ENCODE measurements around the gene TTC7B. TPM values are rescaled to one million over a fixed set of nuclear protein-coding genes. Genes with fewer than 3 reads are reported as not detected.
A peak's percentile ranks its signal among the peaks of the same experiment; 100 is the strongest.

The TTC7B gene
- total and polyA plus RNA-seq, 9 donors, result 17.6 to 44.7 (median 38.0) TPM

GRCh38 chr14:90671382-90672234 lies 144.6 kb downstream of the TTC7B start:
- 77% methylated on average over 5 of the region's 10 CpGs for WGBS (ENCODE audit: insufficient coverage)

GRCh38 chr14:90669731-90670130 lies 146.5 kb downstream of the TTC7B start:
- Histone ChIP-seq H3K36me3 (ENCODE audit: control insufficient read depth, insufficient read depth, low read length) (peaks cover 22% of the 10 kb centered on the region), H3K9me3 (replicated peaks; ENCODE audit: control insufficient read depth, low read depth, low read length) (no peaks in the 10 kb centered on the region), H3K4me1 (ENCODE audit: control insufficient read depth, insufficient read depth, low read length) (peaks cover 15% of the 10 kb centered on the region), H3K4me3 (ENCODE audit: low read length) (no peak overlapping the region), H3K27ac (ENCODE audit: low read length) (no peak overlapping the region), H3K27me3 (ENCODE audit: control insufficient read depth, insufficient read depth, low read length) (no peaks in the 10 kb centered on the region)
- no peak for DNase-seq
- WGBS (ENCODE audit: insufficient coverage), result no CpG with 5 or more reads among the region's 1 CpG

More at GRCh38 chr14:90671382-90672234, 144.6 kb downstream of the TTC7B start:
- H3K9me3 ChIP-seq (replicated peaks; ENCODE audit: control insufficient read depth, low read depth, low read length), result no peaks in the 10 kb centered on the region
- no peaks in the 10 kb centered on the region for H3K27me3 ChIP-seq (ENCODE audit: control insufficient read depth, insufficient read depth, low read length)
- peaks cover 33% of the 10 kb centered on the region for H3K36me3 ChIP-seq (ENCODE audit: control insufficient read depth, insufficient read depth, low read length)
- peaks cover 20% of the 10 kb centered on the region for H3K4me1 ChIP-seq (ENCODE audit: control insufficient read depth, insufficient read depth, low read length)
- no peak overlapping the region for H3K4me3 ChIP-seq (ENCODE audit: low read length)
- peak; percentile 61 for DNase-seq
- no peak overlapping the region for H3K27ac ChIP-seq (ENCODE audit: low read length)

GRCh38 chr14:90666571-90666970 lies 149.7 kb downstream of the TTC7B start:
- Histone ChIP-seq H3K4me3 (ENCODE audit: low read length) (no peak overlapping the region), H3K27me3 (ENCODE audit: control insufficient read depth, insufficient read depth, low read length) (no peaks in the 10 kb centered on the region), H3K4me1 (ENCODE audit: control insufficient read depth, insufficient read depth, low read length) (peaks cover 13% of the 10 kb centered on the region), H3K9me3 (replicated peaks; ENCODE audit: control insufficient read depth, low read depth, low read length) (no peaks in the 10 kb centered on the region), H3K36me3 (ENCODE audit: control insufficient read depth, insufficient read depth, low read length) (peaks cover 18% of the 10 kb centered on the region), H3K27ac (ENCODE audit: low read length) (no peak overlapping the region)
- WGBS (ENCODE audit: insufficient coverage), result 29% methylated on average over 3 of the region's 3 CpGs
- DNase-seq, result peak; percentile 65

GRCh38 chr14:90665321-90666000 lies 150.8 kb downstream of the TTC7B start:
- Histone ChIP-seq H3K4me3 (ENCODE audit: low read length) (no peak overlapping the region), H3K4me1 (ENCODE audit: control insufficient read depth, insufficient read depth, low read length) (peaks cover 19% of the 10 kb centered on the region), H3K9me3 (replicated peaks; ENCODE audit: control insufficient read depth, low read depth, low read length) (no peaks in the 10 kb centered on the region), H3K27ac (ENCODE audit: low read length) (peak overlapping the region; percentile 50), H3K27me3 (ENCODE audit: control insufficient read depth, insufficient read depth, low read length) (no peaks in the 10 kb centered on the region), H3K36me3 (ENCODE audit: control insufficient read depth, insufficient read depth, low read length) (peaks cover 10% of the 10 kb centered on the region)
- 60% methylated on average over 3 of the region's 9 CpGs for WGBS (ENCODE audit: insufficient coverage)
- DNase-seq, result peak; percentile 71

GRCh38 chr14:90664911-90665310 lies 151.3 kb downstream of the TTC7B start:
- peaks cover 10% of the 10 kb centered on the region for H3K36me3 ChIP-seq (ENCODE audit: control insufficient read depth, insufficient read depth, low read length)
- H3K27me3 ChIP-seq (ENCODE audit: control insufficient read depth, insufficient read depth, low read length), result no peaks in the 10 kb centered on the region
- WGBS (ENCODE audit: insufficient coverage), result no CpG with 5 or more reads among the region's 1 CpG
- no peak for DNase-seq
- no peaks in the 10 kb centered on the region for H3K9me3 ChIP-seq (replicated peaks; ENCODE audit: control insufficient read depth, low read depth, low read length)
- no peak overlapping the region for H3K4me3 ChIP-seq (ENCODE audit: low read length)
- H3K27ac ChIP-seq (ENCODE audit: low read length), result peak overlapping the region; percentile 50
- peaks cover 19% of the 10 kb centered on the region for H3K4me1 ChIP-seq (ENCODE audit: control insufficient read depth, insufficient read depth, low read length)

DNA sequence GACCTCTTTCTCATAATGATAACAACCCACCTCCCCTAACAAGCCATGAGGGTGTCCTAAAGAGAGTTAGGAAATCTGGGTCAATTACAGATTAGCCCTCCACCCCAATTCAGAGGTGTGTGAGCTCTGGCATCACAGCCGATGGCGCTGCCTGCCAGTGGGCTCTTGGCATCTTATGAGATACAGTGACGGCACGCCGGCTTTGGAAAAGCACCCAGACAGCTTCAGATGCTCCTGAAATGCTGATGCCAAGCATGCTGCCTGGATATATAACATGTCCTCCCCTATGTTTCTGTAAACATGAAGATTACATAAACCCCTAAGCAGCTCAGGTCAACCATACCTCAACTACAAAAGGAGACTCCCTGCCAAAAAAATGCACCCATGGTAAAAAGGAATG lies 152.6 kb downstream of the TTC7B start:
- Histone ChIP-seq H3K9me3 (replicated peaks; ENCODE audit: control insufficient read depth, low read depth, low read length) (no peaks in the 10 kb centered on the region), H3K36me3 (ENCODE audit: control insufficient read depth, insufficient read depth, low read length) (peaks cover 10% of the 10 kb centered on the region), H3K4me3 (ENCODE audit: low read length) (no peak overlapping the region), H3K27me3 (ENCODE audit: control insufficient read depth, insufficient read depth, low read length) (no peaks in the 10 kb centered on the region), H3K4me1 (ENCODE audit: control insufficient read depth, insufficient read depth, low read length) (peaks cover 19% of the 10 kb centered on the region), H3K27ac (ENCODE audit: low read length) (no peak overlapping the region)
- no peak for DNase-seq
- 95% methylated on average over 5 of the region's 5 CpGs for WGBS (ENCODE audit: insufficient coverage)

- Histone ChIP-seq H3K27ac (ENCODE audit: low read length) (no peak overlapping the region), H3K4me3 (ENCODE audit: low read length) (no peak overlapping the region), H3K36me3 (ENCODE audit: control insufficient read depth, insufficient read depth, low read length) (peaks cover 10% of the 10 kb centered on the region), H3K9me3 (replicated peaks; ENCODE audit: control insufficient read depth, low read depth, low read length) (no peaks in the 10 kb centered on the region), H3K4me1 (ENCODE audit: control insufficient read depth, insufficient read depth, low read length) (peaks cover 19% of the 10 kb centered on the region), H3K27me3 (ENCODE audit: control insufficient read depth, insufficient read depth, low read length) (no peaks in the 10 kb centered on the region)
- no peak for DNase-seq
- WGBS (ENCODE audit: insufficient coverage), result no CpG with 5 or more reads among the region's 5 CpGs
These were observed 153.1 kb downstream of the TTC7B start for GRCh38 chr14:90663140-90663539.

GRCh38 chr14:90661866-90662265 lies 154.4 kb downstream of the TTC7B start:
- Histone ChIP-seq H3K27me3 (ENCODE audit: control insufficient read depth, insufficient read depth, low read length) (no peaks in the 10 kb centered on the region), H3K36me3 (ENCODE audit: control insufficient read depth, insufficient read depth, low read length) (peaks cover 16% of the 10 kb centered on the region), H3K9me3 (replicated peaks; ENCODE audit: control insufficient read depth, low read depth, low read length) (no peaks in the 10 kb centered on the region), H3K27ac (ENCODE audit: low read length) (no peak overlapping the region), H3K4me3 (ENCODE audit: low read length) (no peak overlapping the region), H3K4me1 (ENCODE audit: control insufficient read depth, insufficient read depth, low read length) (peaks cover 16% of the 10 kb centered on the region)
- 86% methylated on average over 6 of the region's 7 CpGs for WGBS (ENCODE audit: insufficient coverage)
- no peak for DNase-seq

DNA sequence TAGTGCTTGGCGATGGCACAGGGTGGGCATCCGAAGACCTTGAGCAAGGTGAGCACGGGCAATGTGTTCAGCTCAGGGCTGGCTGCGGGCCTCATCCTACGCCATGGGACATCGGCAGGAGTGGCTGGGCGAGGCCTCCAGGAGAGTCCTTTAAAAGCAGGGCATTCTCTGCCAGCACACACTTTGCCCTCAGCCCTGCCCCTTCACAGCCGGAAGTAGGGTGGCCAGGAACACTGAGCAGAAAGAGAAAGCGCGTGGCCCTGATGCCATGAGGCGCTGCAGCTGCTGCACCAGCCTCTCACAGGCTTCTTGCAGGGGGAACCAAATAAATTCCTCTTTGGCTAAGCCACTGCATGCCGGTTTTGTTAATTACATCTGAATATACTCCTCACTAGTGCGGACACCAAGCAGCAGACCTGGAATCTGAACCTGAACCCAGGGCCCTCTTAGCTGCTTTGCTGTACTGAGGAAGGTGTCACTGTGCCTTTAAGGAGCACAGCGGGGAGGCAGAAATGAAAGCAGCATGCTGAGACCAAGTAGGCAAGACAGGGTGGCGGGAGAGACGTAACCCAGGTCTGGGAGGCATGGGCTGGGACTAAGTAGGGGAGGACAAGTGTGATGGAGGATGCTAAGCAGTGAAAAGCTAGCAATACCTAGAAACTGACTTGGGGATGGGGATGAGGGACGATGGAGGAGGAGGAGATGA lies 155.2 kb downstream of the TTC7B start:
- H3K36me3 ChIP-seq (ENCODE audit: control insufficient read depth, insufficient read depth, low read length), result peaks cover 17% of the 10 kb centered on the region
- no peaks in the 10 kb centered on the region for H3K9me3 ChIP-seq (replicated peaks; ENCODE audit: control insufficient read depth, low read depth, low read length)
- no peak for DNase-seq
- H3K27ac ChIP-seq (ENCODE audit: low read length), result no peak overlapping the region
- no peaks in the 10 kb centered on the region for H3K27me3 ChIP-seq (ENCODE audit: control insufficient read depth, insufficient read depth, low read length)
- WGBS (ENCODE audit: insufficient coverage), result 79% methylated on average over 11 of the region's 17 CpGs
- H3K4me1 ChIP-seq (ENCODE audit: control insufficient read depth, insufficient read depth, low read length), result peaks cover 14% of the 10 kb centered on the region
- H3K4me3 ChIP-seq (ENCODE audit: low read length), result no peak overlapping the region

GRCh38 chr14:90659156-90659555 lies 157.1 kb downstream of the TTC7B start:
- no peak overlapping the region for H3K27ac ChIP-seq (ENCODE audit: low read length)
- 91% methylated on average over 1 of the region's 2 CpGs for WGBS (ENCODE audit: insufficient coverage)
- H3K36me3 ChIP-seq (ENCODE audit: control insufficient read depth, insufficient read depth, low read length), result peaks cover 23% of the 10 kb centered on the region

More at GRCh38 chr14:90659156-90659555, 157.1 kb downstream of the TTC7B start:
- H3K9me3 ChIP-seq (replicated peaks; ENCODE audit: control insufficient read depth, low read depth, low read length), result no peaks in the 10 kb centered on the region
- no peaks in the 10 kb centered on the region for H3K27me3 ChIP-seq (ENCODE audit: control insufficient read depth, insufficient read depth, low read length)
- no peak for DNase-seq
- peaks cover 11% of the 10 kb centered on the region for H3K4me1 ChIP-seq (ENCODE audit: control insufficient read depth, insufficient read depth, low read length)
- no peak overlapping the region for H3K4me3 ChIP-seq (ENCODE audit: low read length)
